Measurements from ENCODE around the gene YWHAB.
"Not testable (repeated sequence)": the region's sequence is repeated elsewhere in the genome, so short reads cannot be mapped to it uniquely, and the experiment has no call there.

The YWHAB gene

GRCh38 chr20:44866703-44867335 lies 18.7 kb upstream of the YWHAB start:
- no peak for DNase-seq (ENCODE audit: low read depth in 2 of 2)

GRCh38 chr20:44869471-44869870 lies 16.0 kb upstream of the YWHAB start:
- no peak for DNase-seq (ENCODE audit: low read depth in 2 of 2)

GRCh38 chr20:44882360-44882759 lies 3.1 kb upstream of the YWHAB start:
- DNase-seq (ENCODE audit: low read depth in 2 of 2): not testable (repeated sequence)

GRCh38 chr20:44883214-44883902 lies 2.1 kb upstream of the YWHAB start:
- no peak for DNase-seq (ENCODE audit: low read depth in 2 of 2)

DNA sequence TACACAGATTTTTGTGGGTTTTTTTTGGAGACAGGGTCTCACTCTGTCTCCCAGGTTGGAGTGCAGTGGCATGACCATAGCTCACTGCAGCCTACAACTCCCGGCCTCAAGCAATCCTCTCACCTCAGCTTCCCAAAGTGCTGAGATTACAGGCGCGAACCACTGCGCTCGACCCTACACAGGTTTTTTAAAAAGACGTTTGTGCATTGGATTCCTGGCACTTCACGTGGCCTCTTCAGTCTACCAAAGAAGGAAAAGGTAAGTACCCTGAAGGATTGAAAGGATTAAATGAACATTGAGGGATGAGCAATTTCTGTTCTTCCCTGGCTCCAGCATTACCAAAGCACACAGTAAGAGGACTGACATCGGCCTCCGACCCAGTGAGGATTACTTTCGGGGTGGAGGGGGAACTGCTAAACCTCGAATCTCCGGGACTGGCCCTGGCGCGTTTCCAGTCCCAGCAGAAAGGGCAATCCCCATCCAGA lies 556 bp upstream of the YWHAB start:
- DNase-seq (ENCODE audit: low read depth in 2 of 2): no peak

DNA sequence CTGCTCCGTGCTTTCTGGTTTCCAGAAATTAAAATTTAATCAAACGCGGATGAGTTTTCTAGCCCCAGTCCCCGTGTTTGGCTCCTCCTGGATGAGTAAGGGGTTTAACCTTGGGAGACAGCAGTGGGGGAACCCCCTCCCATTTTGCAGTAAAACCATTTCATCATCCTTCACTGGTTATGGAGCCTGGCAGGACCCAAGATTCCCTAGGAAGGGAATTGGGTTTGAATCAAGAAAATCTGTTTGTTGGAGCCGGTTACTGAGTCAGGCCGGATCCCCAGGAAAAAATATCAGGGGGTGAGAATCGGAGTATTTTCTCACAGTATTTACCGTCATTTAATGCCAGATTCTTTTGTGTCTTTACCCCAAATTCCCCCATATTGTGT lies 754 bp downstream of the YWHAB start:
- no peak for DNase-seq (ENCODE audit: low read depth in 2 of 2)

GRCh38 chr20:44886828-44887227 lies 1.3 kb downstream of the YWHAB start:
- no peak for DNase-seq (ENCODE audit: low read depth in 2 of 2)

DNA sequence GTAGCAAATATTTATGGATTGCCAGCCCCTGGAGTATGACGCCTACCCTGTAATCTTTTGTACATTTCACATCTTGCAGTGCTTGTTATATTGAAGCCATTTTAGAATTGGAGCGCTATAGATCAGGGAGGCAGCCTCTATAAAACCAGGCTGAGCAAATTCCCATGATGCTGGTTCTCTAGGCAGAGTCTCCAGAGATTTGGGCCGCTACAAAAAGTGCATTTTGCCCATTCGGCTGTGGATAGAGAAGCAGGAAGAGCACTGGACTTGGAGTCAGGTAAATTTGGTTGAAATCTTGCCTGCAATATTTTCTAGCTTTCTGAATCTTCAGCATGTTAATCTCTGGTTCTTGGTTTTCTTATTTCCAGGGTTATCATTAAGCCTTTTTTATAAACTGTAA lies 2.0 kb downstream of the YWHAB start:
- DNase-seq (ENCODE audit: low read depth in 2 of 2): no peak

- no peak for DNase-seq (ENCODE audit: low read depth in 2 of 2)
These were observed 3.0 kb downstream of the YWHAB start for GRCh38 chr20:44888226-44889103.

DNA sequence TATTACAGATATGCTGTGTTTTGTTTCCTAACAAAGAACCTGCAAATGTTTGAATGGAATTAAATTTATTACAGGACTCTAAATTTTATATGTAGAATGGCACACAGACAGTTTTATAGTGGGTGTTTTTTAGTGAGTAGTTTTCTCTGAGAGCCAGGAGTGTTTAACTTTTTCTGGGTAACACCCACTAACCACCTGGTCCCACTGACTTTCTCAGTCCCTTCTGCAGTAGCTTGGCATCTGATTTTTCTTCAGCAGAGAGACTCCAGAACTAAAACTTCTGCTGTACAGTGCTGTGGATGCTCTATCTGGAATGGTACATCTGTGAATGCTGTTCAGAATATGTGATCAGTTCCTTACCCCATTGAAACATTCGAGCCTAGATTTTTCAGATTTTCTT lies 6.3 kb downstream of the YWHAB start:
- DNase-seq (ENCODE audit: low read depth in 2 of 2): no peak

GRCh38 chr20:44894959-44895358 lies 9.5 kb downstream of the YWHAB start:
- no peak for DNase-seq (ENCODE audit: low read depth in 2 of 2)

DNA sequence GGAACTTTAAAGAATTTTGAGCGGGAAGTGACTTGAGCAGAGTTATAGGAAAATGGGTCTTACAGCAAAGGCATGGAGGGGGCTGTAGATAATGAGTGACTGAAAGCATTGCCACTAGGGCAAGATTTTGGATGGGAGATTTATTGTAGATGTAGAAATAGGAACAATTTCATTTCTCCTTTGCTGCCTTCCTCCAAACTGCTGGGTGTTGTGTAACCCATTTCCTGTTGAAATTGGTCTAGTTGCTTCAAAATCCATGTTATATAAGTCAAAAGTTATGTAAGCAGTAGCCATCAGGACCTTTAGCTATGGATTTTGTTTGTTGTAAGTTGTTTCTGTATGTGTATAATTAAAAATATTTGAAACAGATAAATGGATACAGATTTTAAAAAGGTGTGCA lies 11.1 kb downstream of the YWHAB start:
- DNase-seq (ENCODE audit: low read depth in 2 of 2): no peak

GRCh38 chr20:44897133-44897532 lies 11.6 kb downstream of the YWHAB start:
- DNase-seq (ENCODE audit: low read depth in 2 of 2): no peak

DNA sequence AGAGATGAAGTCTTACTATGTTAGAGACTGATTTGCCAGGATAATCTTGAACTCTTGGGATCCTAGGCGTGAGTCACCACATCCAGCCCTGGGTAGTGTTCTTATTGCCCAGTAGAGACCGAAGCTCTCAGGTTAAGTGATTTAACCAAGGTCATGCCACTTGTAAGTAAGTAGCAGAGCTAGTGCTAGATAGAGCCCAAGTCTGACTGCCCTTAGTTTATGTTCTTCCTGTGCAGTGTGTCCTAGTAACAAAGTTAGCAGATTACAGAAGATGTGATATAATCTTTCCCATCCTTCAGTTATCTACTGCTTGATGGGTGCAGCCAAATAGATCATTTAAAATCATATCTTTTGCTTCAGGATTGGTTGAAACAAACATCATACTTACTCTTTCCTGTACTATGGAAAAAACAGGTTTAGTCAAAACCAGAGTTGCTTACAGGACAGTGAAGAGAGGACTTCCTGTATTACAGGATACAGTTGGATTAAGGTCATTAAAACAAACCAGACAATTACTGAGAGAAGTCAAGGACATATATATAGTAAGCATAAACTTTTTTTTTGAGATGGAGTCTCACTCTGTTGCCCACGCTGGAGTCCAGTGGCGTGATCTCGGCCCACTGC lies 14.8 kb downstream of the YWHAB start:
- no peak for DNase-seq (ENCODE audit: low read depth in 2 of 2)

DNA sequence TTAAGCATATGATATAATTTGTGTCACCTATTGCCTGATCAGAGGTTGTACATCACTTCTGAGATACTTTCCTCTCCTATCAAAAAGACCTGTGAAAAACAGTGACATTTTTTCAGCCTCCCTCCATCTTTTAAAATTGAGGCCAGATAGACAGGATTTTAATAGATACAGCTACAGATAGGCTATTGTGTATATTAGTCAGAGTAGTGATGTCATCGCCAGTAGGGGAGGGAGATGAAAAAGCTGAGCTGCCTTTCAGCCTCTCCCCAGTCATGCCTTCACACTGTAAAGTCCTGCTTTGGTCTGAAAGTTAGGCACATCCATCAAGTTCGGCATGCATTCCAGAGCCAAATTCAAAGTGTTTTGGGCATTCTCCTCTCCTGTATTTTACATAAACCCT lies 16.5 kb downstream of the YWHAB start:
- no peak for DNase-seq (ENCODE audit: low read depth in 2 of 2)

GRCh38 chr20:44904377-44904776 lies 18.9 kb downstream of the YWHAB start:
- no peak for DNase-seq (ENCODE audit: low read depth in 2 of 2)

- no peak for DNase-seq (ENCODE audit: low read depth in 2 of 2)
These were observed 23.7 kb downstream of the YWHAB start for GRCh38 chr20:44908987-44909871.

- DNase-seq (ENCODE audit: low read depth in 2 of 2): peak; percentile 65 to 75
These were observed 24.6 kb downstream of the YWHAB start, which contains the start of gene PABPC1L for GRCh38 chr20:44909872-44910689. TSS of gene PABPC1L (plus strand) at chr20:44910060. CDS start at chr20:44910144, 84 bp downstream.

DNA sequence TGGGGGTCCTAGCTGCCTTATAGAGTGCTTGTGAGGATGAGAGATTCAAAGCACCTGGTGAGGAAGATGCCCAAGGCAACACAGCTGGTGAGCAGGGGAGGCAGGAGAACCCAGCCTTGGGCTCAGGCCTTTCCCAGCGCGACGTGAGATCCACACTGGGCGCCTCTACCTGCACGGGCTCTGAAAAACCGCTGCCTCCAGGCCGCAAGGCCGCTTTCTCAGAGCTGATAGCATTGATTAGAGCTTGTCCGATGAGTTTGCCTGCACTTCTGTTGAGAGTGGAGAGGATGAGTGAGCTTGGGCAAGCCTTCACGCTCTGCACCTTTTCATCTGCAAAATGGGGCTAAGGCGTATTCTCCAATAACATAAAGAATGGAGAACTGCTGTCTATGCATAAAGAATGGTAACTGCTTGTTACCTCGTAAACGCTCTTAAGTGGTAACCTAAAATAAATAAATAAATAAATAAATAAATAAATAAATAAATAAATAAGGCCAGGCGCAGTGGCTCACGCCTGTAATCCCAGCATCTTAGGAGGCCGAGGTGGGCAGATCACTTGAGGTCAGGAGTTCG lies 25.3 kb downstream of the YWHAB start:
- no peak for DNase-seq (ENCODE audit: low read depth in 2 of 2)
